SK-N-SH (cell line): Measurements from ENCODE around the gene CREB5. TPM values are rescaled to one million over a fixed set of nuclear protein-coding genes. Genes with fewer than 3 reads are reported as not detected.

Experiments used
- CTCF ChIA-PET: fragments of 300-600, 350-600 bp; formaldehyde crosslinking; extraction: SDS; loops from one replicate; lab custom pipeline; 2021; lab: Yijun Ruan, JAX
- POLR2A ChIA-PET: fragments of 350-600 bp; sonication (Branson Sonifier 250); formaldehyde crosslinking; extraction: SDS; loops from one replicate; lab custom pipeline; 2020; ENCODE audit warnings: antibody characterized with exemption, inconsistent platforms; lab: Yijun Ruan, JAX
- DNase-seq: peaks from one replicate; pipeline ENCODE4 v3.0.0; 2012
- H2AFZ ChIP-seq: fragments of 200-600 bp; sonication (generic); 2 replicates; pipeline ENCODE4 v1.8.1; 2016; ENCODE audit warnings: antibody characterized with exemption, mild to moderate bottlenecking, low read depth
- H3F3A ChIP-seq: fragments of 200-600 bp; sonication (generic); replicated peaks from 2 replicates; pipeline ENCODE3; 2016; ENCODE audit warnings: antibody characterized with exemption, mild to moderate bottlenecking; ENCODE audit not compliant: insufficient read depth
- H3K27ac ChIP-seq, 2 experiments: fragments of 200-500 bp in 1 of 2; fragments of 200-600 bp in 1 of 2; sonication (Bioruptor generic) in 1 of 2; sonication (generic), shearing (Covaris generic) in 1 of 2; 2 replicates each; pipeline versions ENCODE4 v1.5.1 to v1.6.1; 2014 to 2016; ENCODE audit warnings: low read depth in 2 of 2, inconsistent platforms in 1 of 2, low read length in 1 of 2, mild to moderate bottlenecking in 1 of 2, mixed read lengths in 1 of 2
- H3K27me3 ChIP-seq: fragments of 200-600 bp; sonication (generic), shearing (Covaris generic); 2 replicates; pipeline ENCODE4 v1.6.1; 2016; ENCODE audit warnings: mixed run types; ENCODE audit not compliant: insufficient read depth
- H3K36me3 ChIP-seq, 2 experiments: fragments of 200-500 bp in 1 of 2; fragments of 200-600 bp in 1 of 2; sonication (Bioruptor generic) in 1 of 2; sonication (generic) in 1 of 2; replicated peaks in 1 of 2; 2 replicates each; pipeline versions ENCODE3 to v1.5.1; 2014 to 2016; ENCODE audit warnings: low read length in 1 of 2, mild to moderate bottlenecking in 1 of 2; ENCODE audit not compliant: insufficient read depth in 2 of 2, control insufficient read depth in 1 of 2
- H3K4me1 ChIP-seq, 2 experiments: fragments of 200-500 bp in 1 of 2; fragments of 200-600 bp in 1 of 2; sonication (Bioruptor generic) in 1 of 2; sonication (generic), shearing (Covaris generic) in 1 of 2; 2 replicates each; pipeline versions ENCODE4 v1.5.1 to v1.6.1; 2014 to 2016; ENCODE audit warnings: low read depth in 1 of 2, low read length in 1 of 2, mixed run types in 1 of 2; ENCODE audit not compliant: insufficient read depth in 2 of 2, control insufficient read depth in 1 of 2
- H3K4me2 ChIP-seq: fragments of 200-600 bp; sonication (generic), shearing (Covaris generic); 2 replicates; pipeline ENCODE4 v1.6.1; 2017; ENCODE audit warnings: mixed run types
- H3K4me3 ChIP-seq, 2 experiments: fragments of 200-500 bp in 1 of 2; fragments of 200-600 bp in 1 of 2; sonication (Bioruptor generic) in 1 of 2; sonication (generic), shearing (Covaris generic) in 1 of 2; 2 replicates each; pipeline versions ENCODE4 v1.5.1 to v1.8.1; 2014 to 2016; ENCODE audit warnings: low read depth in 2 of 2, inconsistent platforms in 1 of 2, low read length in 1 of 2, mild to moderate bottlenecking in 1 of 2, mixed read lengths in 1 of 2, moderate library complexity in 1 of 2
- H3K79me2 ChIP-seq: fragments of 200-600 bp; sonication (generic); 2 replicates; pipeline ENCODE4 v1.8.1; 2017; ENCODE audit warnings: mild to moderate bottlenecking; ENCODE audit not compliant: insufficient read depth
- H3K9ac ChIP-seq: fragments of 200-600 bp; sonication (generic); 2 replicates; pipeline ENCODE4 v1.6.1; 2017; ENCODE audit warnings: mixed run types
- H3K9me2 ChIP-seq: fragments of 200-600 bp; sonication (generic); 2 replicates; pipeline ENCODE4 v1.6.1; 2017; ENCODE audit warnings: mixed run types
- H3K9me3 ChIP-seq: fragments of 200-600 bp; sonication (generic); 2 replicates; pipeline ENCODE4 v1.6.1; 2017; ENCODE audit warnings: mixed run types, mild to moderate bottlenecking, moderate library complexity
- H4K20me1 ChIP-seq: fragments of 200-600 bp; sonication (generic); 2 replicates; pipeline ENCODE4 v1.6.1; 2017; ENCODE audit warnings: mild to moderate bottlenecking, mixed run types; ENCODE audit not compliant: insufficient read depth
- CHD2 ChIP-seq: fragments of 150-350 bp; IDR thresholded peaks from 2 replicates; pipeline ENCODE4 v1.6.1; 2018; ENCODE audit warnings: low read length; ENCODE audit not compliant: partially characterized antibody
- ELF1 ChIP-seq: IDR thresholded peaks from 2 replicates; pipeline ENCODE4 v1.4.0; 2012
- EP300 ChIP-seq, 2 experiments: IDR thresholded peaks; 2 replicates each; pipeline versions ENCODE4 v1.4.0 to v1.6.1; 2012; ENCODE audit warnings: borderline replicate concordance in 1 of 2, low read depth in 1 of 2, low read length in 1 of 2
- EZH2phosphoT487 ChIP-seq: fragments of 200-600 bp; sonication (generic); IDR thresholded peaks from 2 replicates; pipeline ENCODE4 v1.6.1; 2017; ENCODE audit warnings: low read depth, mixed run types, mild to moderate bottlenecking, antibody characterized with exemption, moderate library complexity, borderline replicate concordance
- FOSL2 ChIP-seq: IDR thresholded peaks from 2 replicates; pipeline ENCODE4 v1.4.0; 2012; ENCODE audit warnings: low read depth, mild to moderate bottlenecking, moderate library complexity, borderline replicate concordance
- FOXM1 ChIP-seq: IDR thresholded peaks from 2 replicates; pipeline ENCODE4 v1.4.0; 2012; ENCODE audit warnings: low read depth, mild to moderate bottlenecking
- GABPA ChIP-seq: IDR thresholded peaks from 2 replicates; pipeline ENCODE4 v1.4.0; 2012; ENCODE audit warnings: low read depth, mild to moderate bottlenecking
- JUND ChIP-seq: IDR thresholded peaks from 2 replicates; pipeline ENCODE4 v1.4.0; 2012
- MEF2A ChIP-seq: IDR thresholded peaks from 2 replicates; pipeline ENCODE4 v1.4.0; 2012; ENCODE audit warnings: low read depth, borderline replicate concordance
- NFIC ChIP-seq: IDR thresholded peaks from 2 replicates; pipeline ENCODE4 v1.4.0; 2012; ENCODE audit warnings: borderline replicate concordance
- NRF1 ChIP-seq: IDR thresholded peaks from 2 replicates; pipeline ENCODE4 v1.6.1; 2012; ENCODE audit warnings: low read depth, mild to moderate bottlenecking, low read length
- POLR2AphosphoS5 ChIP-seq: IDR thresholded peaks from 2 replicates; pipeline ENCODE4 v1.6.1; 2012; ENCODE audit warnings: low read depth, low read length
- REST ChIP-seq: IDR thresholded peaks from 2 replicates; pipeline ENCODE4 v1.6.1; 2012; ENCODE audit warnings: mild to moderate bottlenecking, low read depth, low read length, moderate library complexity
- SMC3 ChIP-seq: IDR thresholded peaks from 2 replicates; pipeline ENCODE4 v1.6.1; 2012; ENCODE audit warnings: low read depth, low read length, improper control_type of control experiment
- TAF1 ChIP-seq: IDR thresholded peaks from 2 replicates; pipeline ENCODE4 v1.6.1; 2012; ENCODE audit warnings: low read depth, mild to moderate bottlenecking, low read length, moderate library complexity, borderline replicate concordance
- TCF12 ChIP-seq: IDR thresholded peaks from 2 replicates; pipeline ENCODE4 v1.4.0; 2012
- YY1 ChIP-seq: IDR thresholded peaks from 2 replicates; pipeline ENCODE4 v1.4.0; 2012; ENCODE audit warnings: low read depth, mild to moderate bottlenecking
- WGBS: methylation state at CpG from one replicate; pipeline ENCODE4 v1.1.6; 2017; ENCODE audit warnings: low lambda C conversion rate; 5-methylcytosine and 5-hydroxymethylcytosine counted together
- polyA plus RNA-seq, 3 experiments: library from polyadenylated mRNA; depleted of rRNA; stranded (reverse); fragments of >200 nt; gene quantifications; 2 replicates each; pipeline ENCODE4 v1.2.3, GENCODE V29; 2012
- TF ChIP-seq, protein P1 (sequence below): IDR thresholded peaks from 2 replicates; pipeline ENCODE4; 2012
- TF ChIP-seq, protein P2 (sequence below): fragments of 150-350 bp; IDR thresholded peaks from 2 replicates; pipeline ENCODE4 v1.6.1; 2017; ENCODE audit warnings: antibody characterized with exemption, low read length, low read depth, borderline replicate concordance

CREB5 gene
- polyA plus RNA-seq, 1 of the 3 experiments (the other 2 are of a cell fraction): 19.3 TPM

DNA sequence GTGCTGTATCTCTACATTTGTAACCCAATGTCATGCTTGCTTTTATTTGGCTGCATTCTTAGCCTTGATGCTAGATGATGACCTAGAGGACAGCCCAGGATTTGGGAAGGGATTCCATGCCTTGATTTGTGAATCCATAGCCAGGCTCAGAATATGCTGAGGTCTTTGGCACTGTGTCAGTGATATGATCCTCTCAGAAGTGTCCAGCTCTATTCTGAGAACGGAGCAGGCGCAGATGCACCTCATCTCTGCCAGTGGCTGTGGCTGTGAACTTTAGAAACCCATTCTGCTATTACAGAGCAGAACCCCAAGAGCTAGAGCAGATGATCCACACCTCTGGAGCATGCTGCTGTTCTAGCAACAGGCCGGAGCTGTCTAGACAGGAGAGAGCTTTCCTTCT is 333.0 kb downstream of the CREB5 start:
- H3K36me3 ChIP-seq: no peaks in the 10 kb centered on the region
- no peaks in the 10 kb centered on the region for H3K27me3 ChIP-seq
- H3K9ac ChIP-seq: no peak overlapping the region
- H3K4me2 ChIP-seq: no peak overlapping the region
- H3K9me3 ChIP-seq: no peaks in the 10 kb centered on the region
- no peak overlapping the region for H3K27ac ChIP-seq
- peaks cover 15 to 22% of the 10 kb centered on the region in 2 experiments for H3K4me1 ChIP-seq
- 96% methylated on average over 3 of the region's 3 CpGs for WGBS
- H2AFZ ChIP-seq: no peak overlapping the region
- no peak for DNase-seq
- H3K79me2 ChIP-seq: no peaks in the 10 kb centered on the region
- H3K9me2 ChIP-seq: no peaks in the 10 kb centered on the region
- H3F3A ChIP-seq: peaks cover 15% of the 10 kb centered on the region
- POLR2A ChIA-PET: no interaction called here
- TF ChIP-seq YY1 (no peak), SMC3 (no peak), TAF1 (no peak), EZH2phosphoT487 (no peak), MEF2A (no peak), FOXM1 (no peak), JUND (no peak), NFIC (no peak), POLR2AphosphoS5 (no peak), FOSL2 (no peak), REST (no peak), EP300 (IDR thresholded peaks at IDR 0.05; ENCODE audit: borderline replicate concordance in 1 of 2, low read depth in 1 of 2, low read length in 1 of 2) (no peak), NRF1 (no peak), TCF12 (no peak), ELF1 (no peak), CHD2 (no peak), GABPA (no peak)
- TF ChIP-seq, protein P1, sequence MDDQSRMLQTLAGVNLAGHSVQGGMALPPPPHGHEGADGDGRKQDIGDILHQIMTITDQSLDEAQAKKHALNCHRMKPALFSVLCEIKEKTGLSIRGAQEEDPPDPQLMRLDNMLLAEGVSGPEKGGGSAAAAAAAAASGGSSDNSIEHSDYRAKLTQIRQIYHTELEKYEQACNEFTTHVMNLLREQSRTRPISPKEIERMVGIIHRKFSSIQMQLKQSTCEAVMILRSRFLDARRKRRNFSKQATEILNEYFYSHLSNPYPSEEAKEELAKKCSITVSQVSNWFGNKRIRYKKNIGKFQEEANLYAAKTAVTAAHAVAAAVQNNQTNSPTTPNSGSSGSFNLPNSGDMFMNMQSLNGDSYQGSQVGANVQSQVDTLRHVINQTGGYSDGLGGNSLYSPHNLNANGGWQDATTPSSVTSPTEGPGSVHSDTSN: no peak
- TF ChIP-seq, protein P2, sequence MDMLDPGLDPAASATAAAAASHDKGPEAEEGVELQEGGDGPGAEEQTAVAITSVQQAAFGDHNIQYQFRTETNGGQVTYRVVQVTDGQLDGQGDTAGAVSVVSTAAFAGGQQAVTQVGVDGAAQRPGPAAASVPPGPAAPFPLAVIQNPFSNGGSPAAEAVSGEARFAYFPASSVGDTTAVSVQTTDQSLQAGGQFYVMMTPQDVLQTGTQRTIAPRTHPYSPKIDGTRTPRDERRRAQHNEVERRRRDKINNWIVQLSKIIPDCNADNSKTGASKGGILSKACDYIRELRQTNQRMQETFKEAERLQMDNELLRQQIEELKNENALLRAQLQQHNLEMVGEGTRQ: no peak
- TF ChIP-seq, all 33 proteins: peak for 0
- Histone ChIP-seq H4K20me1 (no peaks in the 10 kb centered on the region), H3K4me3 (no peak overlapping the region)
- CTCF ChIA-PET: interaction anchor here (0.6 to 1.4 kb wide), 6 partner anchors 9 to 725 kb away, joined by 3 to 4 read pairs (median 3); no protein-coding TSS in a partner anchor
